HUES6 (cell line): ENCODE measurements around the gene KLK4.
"Not testable (repeated sequence)": the region's sequence is repeated elsewhere in the genome, so short reads cannot be mapped to it uniquely, and the experiment has no call there.

Experiments used
- H3K27ac ChIP-seq: 2 replicates; pipeline ENCODE4 v1.7.0; 2013; ENCODE audit warnings: low read depth, mild to moderate bottlenecking, low read length, inconsistent platforms
- H3K27me3 ChIP-seq: 2 replicates; pipeline ENCODE4 v1.6.1; 2013; ENCODE audit warnings: low read length; ENCODE audit not compliant: control insufficient read depth, insufficient read depth
- H3K36me3 ChIP-seq: 2 replicates; pipeline ENCODE4 v1.6.1; 2013; ENCODE audit warnings: low read length; ENCODE audit not compliant: control insufficient read depth, insufficient read depth
- H3K4me1 ChIP-seq: 2 replicates; pipeline ENCODE4 v1.6.1; 2013; ENCODE audit warnings: low read length; ENCODE audit not compliant: control insufficient read depth, insufficient read depth
- H3K4me3 ChIP-seq: 2 replicates; pipeline ENCODE4 v1.5.1; 2013; ENCODE audit warnings: low read depth, low read length
- H3K9ac ChIP-seq: one replicate; pipeline ENCODE4 v1.6.1; 2013; ENCODE audit warnings: mild to moderate bottlenecking, low read length
- H3K9me3 ChIP-seq: 2 replicates; pipeline ENCODE4 v1.6.1; 2013; ENCODE audit warnings: low read depth, low read length; ENCODE audit not compliant: control insufficient read depth, insufficient read depth

Gene KLK4

DNA sequence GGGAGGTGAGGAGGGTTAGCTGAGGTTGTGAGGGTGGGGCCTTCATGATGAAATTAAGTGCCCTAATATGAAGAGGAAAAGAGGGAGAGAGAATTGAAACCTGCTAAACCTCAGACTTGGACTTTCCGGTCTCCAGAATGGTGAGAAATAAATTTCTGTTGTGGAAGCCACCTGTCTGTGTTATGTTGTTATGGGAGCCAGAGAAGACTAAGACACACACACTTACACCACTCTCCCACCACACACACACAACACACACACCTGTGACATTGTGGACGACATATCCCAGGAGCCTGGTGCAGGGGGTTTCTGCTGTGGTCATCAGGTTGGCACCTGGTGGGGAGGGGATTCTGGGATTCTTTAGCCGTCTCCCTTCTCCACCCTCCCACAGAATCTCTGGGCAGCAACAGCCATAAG, 14.0 kb downstream of the KLK4 start:
- Histone ChIP-seq H3K27ac (no peak overlapping the region), H3K9me3 (peaks cover 28% of the 10 kb centered on the region), H3K27me3 (peaks cover 22% of the 10 kb centered on the region; the same call in 1 of the 2 replicates), H3K36me3 (no peaks in the 10 kb centered on the region), H3K4me1 (no peaks in the 10 kb centered on the region), H3K4me3 (no peak overlapping the region), H3K9ac (no peak overlapping the region)

DNA sequence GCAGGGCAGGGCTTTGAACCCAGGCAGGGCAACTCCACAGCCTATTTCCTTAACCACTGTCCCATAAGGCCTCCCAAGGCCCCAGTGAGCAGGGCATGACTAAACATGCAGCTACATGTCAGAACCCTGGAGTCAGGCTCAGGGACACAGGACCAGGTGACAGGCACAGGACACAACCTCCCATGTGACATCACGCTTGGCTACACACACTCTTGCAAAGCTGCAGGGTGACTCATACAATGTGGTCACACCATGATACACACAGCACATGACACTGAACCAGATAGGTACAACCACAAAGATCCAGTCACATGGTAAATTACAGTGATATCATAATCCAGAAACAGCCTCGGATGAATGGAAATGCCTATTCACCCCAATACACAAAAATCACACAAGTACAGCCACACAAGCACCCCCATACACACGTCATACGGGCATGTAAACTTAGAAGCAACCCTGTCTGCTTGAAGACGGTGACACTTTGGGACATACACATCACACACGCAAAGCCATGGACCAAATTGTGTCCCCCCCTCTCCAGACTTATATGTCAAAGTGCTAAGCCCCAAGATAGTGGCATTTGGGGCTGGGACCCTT, 14.5 kb downstream of the KLK4 start:
- Histone ChIP-seq H3K9ac (no peak overlapping the region), H3K27ac (no peak overlapping the region), H3K4me1 (no peaks in the 10 kb centered on the region), H3K4me3 (no peak overlapping the region), H3K9me3 (peaks cover 28% of the 10 kb centered on the region), H3K36me3 (no peaks in the 10 kb centered on the region), H3K27me3 (peaks cover 24% of the 10 kb centered on the region; the same call in 1 of the 2 replicates)

DNA sequence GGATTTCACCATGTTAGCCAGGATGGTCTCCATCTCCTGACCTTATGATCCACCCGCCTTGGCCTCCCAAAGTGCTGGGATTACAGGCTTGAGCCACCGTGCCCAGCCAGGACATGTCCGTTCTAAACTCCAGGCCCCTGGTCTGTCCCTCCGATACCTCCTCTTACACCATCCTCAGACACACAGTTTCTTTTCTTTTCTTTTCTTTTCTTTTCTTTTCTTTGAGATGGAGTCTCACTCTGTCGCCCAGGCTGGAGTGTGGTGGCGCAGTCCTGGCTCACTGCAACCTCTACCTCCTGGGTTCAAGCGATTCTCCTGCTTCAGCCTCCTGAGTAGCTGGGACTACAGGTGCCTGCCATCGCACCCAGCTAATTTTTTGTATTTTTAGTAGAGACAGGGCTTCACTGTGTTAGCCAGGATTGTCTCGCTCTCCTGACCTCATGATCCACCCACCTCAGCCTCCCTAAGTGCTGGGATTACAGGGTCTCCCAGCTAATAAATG, 15.1 kb downstream of the KLK4 start:
- H3K27ac ChIP-seq, H3K9ac ChIP-seq, H3K36me3 ChIP-seq, H3K4me3 ChIP-seq, H3K4me1 ChIP-seq: not testable (repeated sequence)
- peaks cover 28% of the 10 kb centered on the region; the same call in 1 of the 2 replicates for H3K27me3 ChIP-seq
- H3K9me3 ChIP-seq: peaks cover 28% of the 10 kb centered on the region

DNA sequence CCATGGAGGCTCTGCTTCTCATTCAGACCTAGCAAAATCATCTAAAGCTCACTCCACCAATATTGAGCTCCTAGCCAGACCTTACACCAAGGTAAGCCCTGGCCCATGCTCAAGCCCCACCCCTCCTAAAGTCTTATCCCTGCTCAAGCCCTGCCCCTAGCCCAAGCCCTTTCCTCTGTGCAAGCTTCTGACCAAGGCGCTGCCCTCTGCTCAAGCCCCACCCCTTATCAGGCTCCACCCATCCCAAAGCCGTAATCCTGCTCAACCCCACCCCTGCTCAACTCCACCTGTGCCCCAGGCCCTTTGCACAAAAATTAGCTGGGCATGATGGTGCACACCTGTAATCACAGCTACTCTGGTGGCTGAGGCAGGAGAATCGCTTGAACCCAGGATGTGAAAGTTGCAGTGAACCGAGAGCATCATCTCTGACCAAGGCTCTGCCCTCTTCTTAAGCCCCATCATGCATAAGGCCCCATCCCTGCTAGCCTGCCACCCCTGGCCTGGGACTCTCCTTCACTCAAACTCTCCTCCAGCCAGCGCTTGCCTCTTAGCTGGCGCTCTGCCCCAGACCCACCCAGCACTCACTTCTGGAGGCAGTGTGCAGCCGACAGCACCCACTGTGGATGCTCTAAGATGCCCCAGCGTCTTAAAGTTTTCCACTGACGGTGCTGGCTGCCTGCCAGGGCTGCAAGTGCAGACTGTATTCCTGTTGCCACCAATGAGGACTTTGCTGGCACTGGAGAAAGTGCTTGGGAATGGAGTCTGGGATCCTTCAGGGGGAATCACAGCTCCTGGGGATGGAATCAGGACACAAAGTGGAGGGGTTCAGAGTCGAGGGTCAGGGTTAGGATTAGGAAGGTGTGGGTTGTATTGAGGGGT, 16.5 kb downstream of the KLK4 start:
- Histone ChIP-seq H3K36me3 (no peaks in the 10 kb centered on the region), H3K4me1 (no peaks in the 10 kb centered on the region), H3K27ac (no peak overlapping the region), H3K9ac (no peak overlapping the region), H3K4me3 (no peak overlapping the region), H3K27me3 (peaks cover 40% of the 10 kb centered on the region; the same call in 1 of the 2 replicates), H3K9me3 (peaks cover 28% of the 10 kb centered on the region)

DNA sequence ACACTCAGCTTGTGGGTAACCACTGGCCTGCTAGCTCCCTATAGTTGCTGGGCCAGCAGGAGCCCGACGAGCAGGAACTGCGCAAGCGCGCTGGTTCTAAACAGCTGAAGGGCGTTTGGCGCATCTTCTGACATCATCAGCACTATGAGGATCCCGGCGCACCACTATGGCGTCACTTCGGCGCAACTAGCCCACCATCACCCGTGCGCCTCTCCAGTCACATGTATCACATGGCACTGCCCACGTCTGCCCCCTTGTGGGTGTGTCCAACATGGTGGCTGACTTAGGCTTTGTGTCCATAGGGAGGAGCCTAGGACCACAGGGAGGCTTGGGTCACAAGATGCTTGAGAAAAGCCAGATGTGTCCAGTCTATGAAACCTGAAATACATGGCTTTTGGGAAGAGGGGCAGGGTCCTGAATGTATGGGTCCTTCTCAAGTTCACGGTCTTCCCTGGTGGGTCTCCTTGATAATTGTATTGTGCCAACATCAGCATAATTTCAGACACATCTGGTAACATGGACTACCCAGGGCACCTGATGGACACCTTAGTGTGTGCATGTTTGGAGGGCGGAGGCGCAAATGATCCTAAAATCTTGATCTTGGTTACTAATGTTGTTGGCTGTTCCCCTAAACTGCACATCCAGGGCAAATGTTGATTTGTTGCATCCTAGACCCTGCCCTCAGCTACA, 18.0 kb downstream of the KLK4 start:
- Histone ChIP-seq H3K27ac (no peak overlapping the region), H3K27me3 (peaks cover 44% of the 10 kb centered on the region), H3K9ac (no peak overlapping the region), H3K9me3 (peaks cover 28% of the 10 kb centered on the region), H3K4me3 (no peak overlapping the region), H3K4me1 (no peaks in the 10 kb centered on the region), H3K36me3 (no peaks in the 10 kb centered on the region)

DNA sequence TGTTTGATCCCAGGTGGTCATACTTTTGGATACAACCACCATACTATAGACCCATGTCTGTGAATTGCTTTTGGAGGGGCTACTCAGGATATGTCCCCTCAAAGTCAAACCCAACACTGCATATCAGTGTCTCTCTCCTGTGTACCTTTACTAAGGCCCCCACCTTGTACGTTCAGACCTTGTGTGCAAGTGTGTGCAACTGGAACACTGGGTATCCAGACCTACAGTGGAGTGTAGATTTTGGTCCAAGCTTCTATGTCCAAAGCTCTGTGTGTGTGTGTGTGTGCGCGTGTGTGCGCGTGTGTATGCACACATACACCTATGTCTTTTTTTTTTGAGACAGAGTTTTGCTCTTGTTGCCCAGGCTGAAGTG, 20.0 kb downstream of the KLK4 start:
- H3K27ac ChIP-seq: no peak overlapping the region
- H3K9me3 ChIP-seq: peaks cover 28% of the 10 kb centered on the region
- no peaks in the 10 kb centered on the region for H3K36me3 ChIP-seq
- no peaks in the 10 kb centered on the region for H3K4me1 ChIP-seq
- no peak overlapping the region for H3K4me3 ChIP-seq
- H3K27me3 ChIP-seq: peaks cover 51% of the 10 kb centered on the region
- H3K9ac ChIP-seq: no peak overlapping the region

DNA sequence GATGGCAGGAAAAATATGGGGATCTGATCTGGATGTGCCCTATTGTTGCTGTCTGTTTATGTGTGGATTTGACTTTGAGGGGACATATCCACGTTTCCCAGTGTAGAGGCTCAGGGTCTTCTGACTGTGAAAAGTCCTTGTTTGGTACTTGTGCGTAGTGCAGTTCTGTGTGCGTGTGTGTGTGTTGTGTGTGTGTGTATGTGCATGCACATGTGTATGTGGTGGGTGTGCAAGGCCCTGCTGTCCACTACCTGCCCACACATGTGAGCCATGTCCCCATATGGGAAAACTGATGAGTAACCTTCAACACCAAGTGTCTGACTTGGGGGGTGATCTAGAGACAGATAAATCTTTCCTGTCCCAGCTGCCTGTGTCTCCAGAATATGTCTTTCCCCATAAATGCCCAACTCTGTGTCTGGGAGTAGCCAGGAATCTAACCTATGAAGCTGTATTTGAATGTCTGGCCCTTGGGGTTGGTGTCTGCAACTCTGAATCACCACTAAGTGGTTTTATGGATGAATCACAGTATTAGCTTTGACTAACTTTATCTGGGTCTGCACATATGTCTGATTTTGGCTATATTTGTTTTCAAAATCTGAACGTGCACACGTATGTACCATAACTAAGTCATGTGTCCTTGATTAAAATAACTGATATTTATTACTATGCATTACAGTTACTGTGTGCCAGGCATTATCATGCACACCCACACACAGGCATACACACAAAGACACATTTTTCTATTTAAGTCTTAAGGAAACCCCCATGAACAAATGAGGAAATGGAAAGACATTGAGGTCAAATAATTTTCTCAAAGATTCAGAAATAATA, 20.6 kb downstream of the KLK4 start:
- Histone ChIP-seq H3K27ac (no peak overlapping the region), H3K27me3 (peaks cover 57% of the 10 kb centered on the region)

DNA sequence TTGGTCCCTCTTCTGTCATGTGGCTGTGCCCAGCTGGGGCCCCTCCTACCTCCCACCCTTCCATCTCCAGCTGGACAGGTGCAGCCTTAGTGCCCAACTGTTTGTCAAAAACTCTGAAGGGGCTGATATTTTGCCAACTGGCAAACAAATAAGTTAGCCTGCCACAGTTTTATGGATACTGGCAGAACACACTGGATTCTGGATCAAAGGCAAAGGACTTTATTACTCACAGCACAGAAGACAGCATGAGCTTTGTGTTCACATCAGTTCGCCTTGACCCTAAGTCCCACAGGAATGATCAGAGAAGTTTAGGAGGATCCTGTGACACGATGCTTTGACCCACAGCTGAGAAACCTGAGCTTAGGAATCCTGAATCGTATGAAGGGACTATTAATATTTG, 21.6 kb downstream of the KLK4 start:
- Histone ChIP-seq H3K9me3 (peaks cover 21% of the 10 kb centered on the region), H3K27me3 (peaks cover 65% of the 10 kb centered on the region), H3K27ac (no peak overlapping the region), H3K36me3 (no peaks in the 10 kb centered on the region), H3K4me3 (no peak overlapping the region), H3K4me1 (no peaks in the 10 kb centered on the region), H3K9ac (no peak overlapping the region)

More for the DNA sequence above, 20.6 kb downstream of the KLK4 start:
- H3K4me3 ChIP-seq: no peak overlapping the region
- no peaks in the 10 kb centered on the region for H3K4me1 ChIP-seq
- no peak overlapping the region for H3K9ac ChIP-seq
- peaks cover 28% of the 10 kb centered on the region for H3K9me3 ChIP-seq
- no peaks in the 10 kb centered on the region for H3K36me3 ChIP-seq

DNA sequence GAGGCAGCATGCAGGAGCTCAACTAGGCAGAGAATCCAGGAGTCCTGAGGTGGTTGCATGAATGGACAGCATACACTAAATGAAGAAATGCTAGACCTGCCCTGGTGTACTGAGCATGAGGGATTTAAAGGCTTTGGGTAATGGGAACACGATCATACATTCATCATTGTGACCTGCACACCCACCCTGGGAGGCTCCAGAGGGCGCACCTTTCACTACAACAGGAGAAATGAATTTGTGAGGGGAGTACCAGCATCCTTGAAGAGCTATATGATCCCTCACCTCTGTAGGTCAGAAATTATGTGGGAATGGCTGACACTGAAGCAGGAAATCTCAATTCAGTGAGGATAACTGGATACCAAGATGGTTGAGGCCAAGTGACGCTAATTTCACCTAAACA, 29.0 kb downstream of the KLK4 start:
- Histone ChIP-seq H3K9ac (no peak overlapping the region), H3K27ac (no peak overlapping the region), H3K9me3 (no peaks in the 10 kb centered on the region), H3K27me3 (peaks cover 93% of the 10 kb centered on the region), H3K4me1 (peaks cover 7% of the 10 kb centered on the region; the same call in 1 of the 2 replicates), H3K36me3 (no peaks in the 10 kb centered on the region), H3K4me3 (no peak overlapping the region)

DNA sequence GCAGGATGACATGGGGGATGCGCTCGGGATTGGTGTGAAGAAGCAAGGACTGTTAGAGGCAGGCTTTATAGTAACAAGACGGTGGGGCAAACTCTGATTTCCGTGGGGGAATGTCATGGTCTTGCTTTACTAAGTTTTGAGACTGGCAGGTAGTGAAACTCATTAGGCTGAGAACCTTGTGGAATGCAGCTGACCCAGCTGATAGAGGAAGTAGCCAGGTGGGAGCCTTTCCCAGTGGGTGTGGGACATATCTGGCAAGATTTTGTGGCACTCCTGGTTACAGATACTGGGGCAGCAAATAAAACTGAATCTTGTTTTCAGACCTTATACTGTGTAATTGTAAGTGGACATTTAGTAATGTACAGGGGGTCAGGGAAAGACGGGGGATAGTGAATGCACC, 31.0 kb downstream of the KLK4 start:
- Histone ChIP-seq H3K27me3 (peaks cover 92% of the 10 kb centered on the region), H3K9ac (no peak overlapping the region), H3K27ac (no peak overlapping the region), H3K9me3 (no peaks in the 10 kb centered on the region), H3K4me3 (no peak overlapping the region), H3K4me1 (peaks cover 9% of the 10 kb centered on the region; the same call in 1 of the 2 replicates), H3K36me3 (no peaks in the 10 kb centered on the region)
